OCI-LY7 (cell line): ENCODE results near the gene COL28A1. TPM values are rescaled to one million over a fixed set of nuclear protein-coding genes. Genes with fewer than 3 reads are reported as not detected.
"Not testable (repeated sequence)": the region's sequence is repeated elsewhere in the genome, so short reads cannot be mapped to it uniquely, and the experiment has no call there.

ENCODE experiments used
- BruUV-seq: library from RNA; stranded (reverse); fragments of 400-500 nt; replicated peaks from 2 replicates; lab custom pipeline; 2021; lab: Mats Ljungman, UMichigan
- CTCF ChIA-PET: fragments of 300-600 bp; sonication (Branson Sonifier 250); formaldehyde crosslinking; loops from one replicate; lab custom pipeline; 2022; ENCODE audit warnings: antibody characterized with exemption; ENCODE audit not compliant: unreplicated experiment; lab: Charles Lee
- POLR2A ChIA-PET: fragments of 300-600 bp; sonication (Branson Sonifier 250); formaldehyde crosslinking; loops from one replicate; lab custom pipeline; 2022; ENCODE audit warnings: antibody characterized with exemption; lab: Charles Lee
- DNase-seq: peaks from one replicate; pipeline ENCODE4 v3.0.0-alpha.2; 2015; ENCODE audit warnings: low spot score
- H2AFZ ChIP-seq: fragments of 200-600 bp; sonication (generic), shearing (Covaris generic); 2 replicates; pipeline ENCODE4 v1.6.1; 2014; ENCODE audit warnings: mild to moderate bottlenecking, antibody characterized with exemption, low read length, moderate library complexity
- H3K27ac ChIP-seq: fragments of 200-600 bp; sonication (generic); 2 replicates; pipeline ENCODE4 v1.5.1; 2014; ENCODE audit warnings: mixed run types, low read depth, mild to moderate bottlenecking, moderate library complexity, low read length, inconsistent platforms; ENCODE audit not compliant: poor library complexity, severe bottlenecking
- H3K36me3 ChIP-seq: fragments of 200-600 bp; sonication (generic); 2 replicates; pipeline ENCODE4 v1.6.1; 2014; ENCODE audit warnings: mild to moderate bottlenecking, antibody characterized with exemption, low read length, moderate library complexity, mixed read lengths; ENCODE audit not compliant: insufficient read depth
- H3K4me1 ChIP-seq: fragments of 200-600 bp; sonication (generic); 2 replicates; pipeline ENCODE4 v1.5.1; 2014; ENCODE audit warnings: mild to moderate bottlenecking, low read length; ENCODE audit not compliant: insufficient read depth, poor library complexity, severe bottlenecking
- H3K4me2 ChIP-seq: fragments of 200-600 bp; sonication (generic); 2 replicates; pipeline ENCODE4 v1.6.1; 2014; ENCODE audit warnings: mild to moderate bottlenecking, low read length
- H3K4me3 ChIP-seq: fragments of 200-600 bp; sonication (generic); 2 replicates; pipeline ENCODE4 v1.5.1; 2014; ENCODE audit warnings: mild to moderate bottlenecking, low read depth, low read length; ENCODE audit not compliant: poor library complexity, severe bottlenecking
- H3K79me2 ChIP-seq: fragments of 200-600 bp; sonication (generic); 2 replicates; pipeline ENCODE4 v1.6.1; 2016; ENCODE audit warnings: low read depth, mild to moderate bottlenecking, low read length, moderate library complexity, mixed read lengths; ENCODE audit not compliant: insufficient read depth
- H3K9me2 ChIP-seq: fragments of 200-600 bp; sonication (generic); 2 replicates; pipeline ENCODE4 v1.6.1; 2016; ENCODE audit warnings: mild to moderate bottlenecking, low read length, mixed read lengths; ENCODE audit not compliant: insufficient read depth
- H3K9me3 ChIP-seq: fragments of 200-600 bp; sonication (generic); 2 replicates; pipeline ENCODE4 v1.6.1; 2014; ENCODE audit warnings: mild to moderate bottlenecking, mixed run types, low read length, mixed read lengths
- H4K20me1 ChIP-seq: fragments of 200-600 bp; sonication (generic); 2 replicates; pipeline ENCODE4 v1.6.1; 2014; ENCODE audit warnings: mild to moderate bottlenecking, antibody characterized with exemption, low read length, moderate library complexity, mixed read lengths; ENCODE audit not compliant: insufficient read depth
- EZH2phosphoT487 ChIP-seq: fragments of 200-600 bp; sonication (generic); IDR thresholded peaks from 2 replicates; pipeline ENCODE4 v1.6.1; 2018; ENCODE audit warnings: low read depth, borderline replicate concordance, mild to moderate bottlenecking, mixed run types, antibody characterized with exemption, low read length, moderate library complexity, mixed read lengths
- intact Hi-C: fragments of 100-400 bp; cut with micrococcal nuclease; formaldehyde crosslinking; loops from one replicate; pipeline ENCODE4 v1.10.0; 2022; ENCODE audit not compliant: unreplicated experiment
- total RNA-seq, 2 experiments: library from RNA; depleted of rRNA in 1 of 2; stranded (reverse); fragments of >200 nt in 1 of 2; shearing (Covaris generic) in 1 of 2; gene quantifications; 2 replicates each; pipeline ENCODE4 v1.2.3, GENCODE V29; 2014 to 2022
- TF ChIP-seq, protein P1 (sequence below): fragments of 200-600 bp; sonication (generic); conservative IDR thresholded peaks from 2 replicates; pipeline ENCODE4 v1.5.1; 2014; ENCODE audit warnings: mild to moderate bottlenecking, antibody characterized with exemption, low read length, moderate library complexity, mixed read lengths

The COL28A1 gene
- total RNA-seq, 2 experiments from 2014 or later: not detected

GRCh38 chr7:7563269-7563668, 27.6 kb upstream of the COL28A1 start:
- no peak for TF ChIP-seq EZH2phosphoT487
- TF ChIP-seq, protein P1, sequence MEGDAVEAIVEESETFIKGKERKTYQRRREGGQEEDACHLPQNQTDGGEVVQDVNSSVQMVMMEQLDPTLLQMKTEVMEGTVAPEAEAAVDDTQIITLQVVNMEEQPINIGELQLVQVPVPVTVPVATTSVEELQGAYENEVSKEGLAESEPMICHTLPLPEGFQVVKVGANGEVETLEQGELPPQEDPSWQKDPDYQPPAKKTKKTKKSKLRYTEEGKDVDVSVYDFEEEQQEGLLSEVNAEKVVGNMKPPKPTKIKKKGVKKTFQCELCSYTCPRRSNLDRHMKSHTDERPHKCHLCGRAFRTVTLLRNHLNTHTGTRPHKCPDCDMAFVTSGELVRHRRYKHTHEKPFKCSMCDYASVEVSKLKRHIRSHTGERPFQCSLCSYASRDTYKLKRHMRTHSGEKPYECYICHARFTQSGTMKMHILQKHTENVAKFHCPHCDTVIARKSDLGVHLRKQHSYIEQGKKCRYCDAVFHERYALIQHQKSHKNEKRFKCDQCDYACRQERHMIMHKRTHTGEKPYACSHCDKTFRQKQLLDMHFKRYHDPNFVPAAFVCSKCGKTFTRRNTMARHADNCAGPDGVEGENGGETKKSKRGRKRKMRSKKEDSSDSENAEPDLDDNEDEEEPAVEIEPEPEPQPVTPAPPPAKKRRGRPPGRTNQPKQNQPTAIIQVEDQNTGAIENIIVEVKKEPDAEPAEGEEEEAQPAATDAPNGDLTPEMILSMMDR: no peak

GRCh38 chr7:7562736-7563135, 27.1 kb upstream of the COL28A1 start:
- no peak for DNase-seq
- Histone ChIP-seq H3K27ac (no peak overlapping the region), H3K9me2 (no peaks in the 10 kb centered on the region), H3K4me2 (no peak overlapping the region), H3K9me3 (no peaks in the 10 kb centered on the region), H3K4me3 (no peak overlapping the region), H3K4me1 (peaks cover 6% of the 10 kb centered on the region), H3K36me3 (no peaks in the 10 kb centered on the region), H3K79me2 (peaks cover 6% of the 10 kb centered on the region; the same call in 1 of the 2 replicates), H4K20me1 (no peaks in the 10 kb centered on the region), H2AFZ (no peak overlapping the region)
- CTCF ChIA-PET: no interaction called here
- POLR2A ChIA-PET: no interaction called here
- intact Hi-C loops: no loop called here
- TF ChIP-seq, protein P1: no peak
- no peak for TF ChIP-seq EZH2phosphoT487
- BruUV-seq: no TSS peak

More at GRCh38 chr7:7563269-7563668, 27.6 kb upstream of the COL28A1 start:
- H3K9me2 ChIP-seq: no peaks in the 10 kb centered on the region
- H3K4me2 ChIP-seq: no peak overlapping the region
- H2AFZ ChIP-seq: no peak overlapping the region
- intact Hi-C loops: no loop called here
- POLR2A ChIA-PET: interaction anchor here (0.6 to 1.9 kb wide), 3 partner anchors 8 to 433 kb away, joined by 3 to 6 read pairs (median 3); no protein-coding TSS in a partner anchor
- H3K9me3 ChIP-seq: no peaks in the 10 kb centered on the region
- H3K79me2 ChIP-seq: peaks cover 11% of the 10 kb centered on the region; the same call in 1 of the 2 replicates
- H3K4me3 ChIP-seq: no peak overlapping the region
- no peaks in the 10 kb centered on the region for H3K36me3 ChIP-seq
- DNase-seq: no peak
- CTCF ChIA-PET: no interaction called here
- H3K27ac ChIP-seq: no peak overlapping the region
- H3K4me1 ChIP-seq: peaks cover 11% of the 10 kb centered on the region
- BruUV-seq: no TSS peak
- 0 out of 2 replicates have a peak, but pooled peaks cover 1% of the 10 kb centered on the region for H4K20me1 ChIP-seq

GRCh38 chr7:7561591-7561990, 25.9 kb upstream of the COL28A1 start:
- CTCF ChIA-PET, H3K4me3 ChIP-seq, H2AFZ ChIP-seq, H3K9me2 ChIP-seq, DNase-seq, H3K79me2 ChIP-seq, H3K4me1 ChIP-seq, H3K27ac ChIP-seq, intact Hi-C loops, H3K36me3 ChIP-seq, BruUV-seq, H3K4me2 ChIP-seq, H3K9me3 ChIP-seq, H4K20me1 ChIP-seq: not testable (repeated sequence)
- POLR2A ChIA-PET: interaction anchor here (1.2 kb wide), 1 partner anchor 11 kb away, joined by 3 read pairs; no protein-coding TSS in a partner anchor
